GM18505 (cell line): ENCODE data around the gene PDE11A.
"Not testable (repeated sequence)": the region's sequence is repeated elsewhere in the genome, so short reads cannot be mapped to it uniquely, and the experiment has no call there.

Experiments
- ATAC-seq: cut with Tn5 transposase; IDR thresholded peaks from one replicate; pipeline ENCODE4 v1.9.1; 2021; ENCODE audit not compliant: unreplicated experiment
- POLR2A ChIP-seq: IDR thresholded peaks from 4 replicates; pipeline ENCODE4 v1.6.1; 2011; ENCODE audit warnings: borderline replicate concordance; ENCODE audit not compliant: insufficient read depth, insufficient read length; ENCODE audit errors: extremely low read depth

Gene PDE11A

DNA sequence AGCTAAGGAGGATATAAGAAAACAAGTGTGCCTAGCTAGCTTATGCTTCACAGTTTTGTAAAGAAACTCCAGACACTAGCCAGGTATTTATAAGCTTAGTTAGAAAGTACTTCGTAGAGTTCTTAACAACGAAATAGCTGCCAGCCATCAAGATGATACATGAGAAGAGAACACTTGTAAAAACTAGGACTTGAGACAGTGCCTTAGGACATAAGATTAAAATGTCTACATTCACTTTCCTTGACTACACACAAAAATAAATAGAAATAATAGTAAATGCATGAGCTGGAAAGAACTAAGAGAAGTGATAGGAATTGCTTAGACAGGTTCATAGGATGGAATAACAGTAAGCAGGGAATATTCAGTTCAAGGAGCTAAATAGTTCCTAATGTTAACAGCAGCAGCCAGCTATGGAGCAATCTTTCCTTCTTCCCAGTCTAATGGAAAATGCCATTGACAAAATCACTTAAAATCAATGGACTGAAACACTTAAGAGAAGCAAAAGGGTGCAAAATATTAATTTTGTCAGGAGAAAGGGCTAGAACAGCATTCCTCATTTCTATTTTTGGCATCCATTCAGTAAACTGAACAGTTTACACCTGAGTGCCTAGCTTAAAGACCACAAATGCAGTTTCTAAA is 186.6 kb downstream of the PDE11A start:
- no peak for TF ChIP-seq POLR2A

DNA sequence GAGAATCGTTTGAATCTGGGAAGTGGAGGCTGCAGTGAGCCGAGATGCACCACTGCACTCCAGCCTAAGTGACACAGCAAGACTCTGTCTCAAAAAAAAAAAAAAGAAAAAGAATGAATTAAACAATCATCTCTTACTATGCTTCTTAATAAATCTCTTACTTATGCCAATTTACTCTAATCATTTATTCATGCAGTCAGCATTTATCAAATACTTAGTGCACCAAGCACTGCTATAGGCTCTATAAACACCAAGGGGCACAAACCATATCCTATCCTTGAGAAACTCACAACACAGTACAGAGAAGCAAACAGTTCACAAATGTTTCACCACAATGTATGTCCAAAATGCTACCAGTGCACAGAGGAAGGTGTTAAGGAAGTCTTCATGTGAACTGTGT is 189.4 kb downstream of the PDE11A start:
- ATAC-seq, result no peak
- TF ChIP-seq POLR2A, result no peak

More for the DNA sequence above, 186.6 kb downstream of the PDE11A start:
- ATAC-seq, result no peak

DNA sequence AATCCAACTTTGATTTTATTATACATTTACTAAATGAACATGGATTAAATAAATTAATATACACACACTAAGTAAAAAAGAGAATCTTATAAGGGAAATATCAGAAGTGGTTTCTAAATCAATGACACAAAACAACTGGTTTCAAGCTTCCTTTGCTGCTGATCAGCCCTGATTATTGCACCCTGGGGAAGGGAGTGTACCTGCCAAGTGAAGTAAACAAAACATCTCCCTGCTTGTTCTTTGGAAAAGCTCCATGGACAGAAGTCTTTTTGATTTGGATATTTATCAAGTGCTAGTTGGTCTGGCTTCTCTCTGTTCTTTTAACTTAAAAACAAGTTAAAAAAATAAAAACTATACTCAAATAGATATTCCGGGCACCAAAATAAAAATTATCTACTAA is 190.1 kb downstream of the PDE11A start:
- ATAC-seq, result no peak
- TF ChIP-seq POLR2A, result no peak

DNA sequence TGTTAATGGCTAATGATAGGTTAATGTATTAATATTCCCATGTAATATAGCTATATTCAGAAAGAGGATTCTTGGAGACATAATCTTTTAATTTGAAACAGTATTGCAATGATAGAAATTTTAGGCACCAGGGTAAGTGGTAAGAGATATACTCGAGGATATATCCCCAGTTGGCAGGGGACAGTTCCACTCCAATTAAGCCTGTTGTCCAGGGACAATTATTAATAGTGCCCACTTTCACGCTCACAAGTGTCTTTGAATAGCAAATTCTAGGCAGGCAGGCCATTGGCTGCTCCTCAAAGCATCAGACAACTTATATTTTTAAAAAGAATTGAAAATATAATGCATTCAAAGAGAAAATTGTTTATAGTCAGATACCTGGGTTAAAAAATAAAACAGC is 190.7 kb downstream of the PDE11A start:
- TF ChIP-seq POLR2A, result no peak
- no peak for ATAC-seq

DNA sequence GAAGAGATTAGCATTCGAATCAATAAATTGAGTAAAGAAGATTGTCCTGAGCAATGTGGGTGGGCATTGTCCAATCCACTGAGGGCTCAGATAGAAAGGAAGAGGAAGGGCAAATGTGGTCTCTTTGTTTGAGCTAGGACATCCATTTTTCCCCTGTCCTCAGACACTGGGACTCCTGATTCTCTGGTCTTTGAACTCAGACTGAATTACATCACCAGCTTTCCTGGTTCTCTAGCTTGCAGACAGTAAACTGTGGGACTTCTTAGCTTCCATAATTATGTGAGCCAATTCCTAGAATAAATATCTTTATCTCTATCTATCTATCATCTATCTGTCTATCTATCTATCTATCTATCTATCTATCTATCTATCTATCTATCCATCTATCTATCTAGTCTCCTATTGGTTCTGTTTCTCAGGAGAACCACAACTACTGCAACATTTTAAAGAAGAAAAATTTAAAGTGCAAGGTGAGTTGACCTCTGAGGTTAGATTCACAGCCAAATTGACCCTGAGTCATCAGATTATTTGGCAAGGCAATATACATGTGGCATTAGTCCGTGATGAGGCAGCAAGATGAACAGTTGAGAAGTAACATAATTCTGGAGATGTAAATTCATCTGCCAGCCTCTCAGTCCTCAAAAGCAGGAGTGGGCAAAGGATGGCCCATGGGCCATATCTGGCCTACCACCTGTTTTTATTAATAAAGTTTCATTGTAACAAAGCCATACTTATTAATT is 191.4 kb downstream of the PDE11A start:
- no peak for TF ChIP-seq POLR2A
- ATAC-seq, result no peak

DNA sequence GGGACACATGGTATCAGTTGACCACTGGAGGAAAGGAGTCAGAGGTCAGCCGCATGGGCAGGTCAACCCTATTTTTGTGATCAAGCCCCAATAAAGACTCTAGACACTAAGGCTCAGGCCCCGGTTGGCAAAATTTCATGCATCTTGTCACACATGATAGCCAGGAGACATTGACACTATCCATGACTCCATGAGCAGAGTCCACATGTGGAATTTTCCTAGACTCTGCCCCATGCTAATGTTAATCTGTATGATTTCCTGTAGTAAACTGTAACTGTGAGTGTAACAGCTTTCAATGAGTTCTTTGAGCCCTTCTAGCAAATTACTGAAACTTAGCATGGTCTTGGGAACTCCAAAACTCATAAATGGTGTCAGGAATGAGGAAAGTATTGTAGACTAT is 192.3 kb downstream of the PDE11A start:
- no peak for TF ChIP-seq POLR2A
- no peak for ATAC-seq

DNA sequence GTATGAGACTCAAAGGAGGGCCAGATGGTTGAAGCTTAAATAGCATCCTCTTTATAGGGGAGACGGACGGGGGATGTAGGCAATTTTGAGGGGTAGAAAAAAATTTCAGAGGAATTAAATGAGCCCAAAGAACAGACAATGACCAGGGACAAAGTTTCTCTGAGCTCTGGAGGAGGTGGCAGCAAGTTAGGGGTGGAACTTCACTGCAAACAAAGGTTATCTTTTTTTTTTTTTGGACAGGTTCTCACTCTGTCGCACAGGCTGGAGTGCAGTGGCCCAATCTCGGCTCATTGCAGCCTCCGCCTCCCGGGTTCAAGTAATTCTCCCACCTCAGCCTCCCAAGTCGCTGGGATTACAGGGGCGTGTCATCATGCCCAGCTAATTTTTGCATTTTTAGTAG is 195.6 kb downstream of the PDE11A start:
- ATAC-seq, result no peak
- TF ChIP-seq POLR2A, result no peak

DNA sequence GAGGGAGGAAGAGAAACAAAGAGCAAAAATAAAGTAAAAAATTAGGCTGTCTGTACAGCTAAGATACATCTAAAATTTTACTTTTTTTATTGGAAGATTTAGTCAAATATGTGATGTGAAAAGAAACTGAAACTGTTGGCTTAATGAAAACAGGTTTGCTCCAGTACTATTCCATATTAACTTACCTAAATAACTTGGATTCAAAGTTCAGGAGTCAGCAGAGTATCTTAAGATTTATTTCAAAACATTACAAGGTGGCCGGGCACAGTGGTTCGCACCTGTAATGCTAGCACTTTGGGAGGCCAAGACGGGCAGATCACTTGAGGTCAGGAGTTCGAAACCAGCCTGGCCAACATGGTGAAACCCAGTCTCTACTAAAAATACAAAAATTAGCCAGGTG is 197.9 kb downstream of the PDE11A start:
- ATAC-seq, result no peak
- no peak for TF ChIP-seq POLR2A

DNA sequence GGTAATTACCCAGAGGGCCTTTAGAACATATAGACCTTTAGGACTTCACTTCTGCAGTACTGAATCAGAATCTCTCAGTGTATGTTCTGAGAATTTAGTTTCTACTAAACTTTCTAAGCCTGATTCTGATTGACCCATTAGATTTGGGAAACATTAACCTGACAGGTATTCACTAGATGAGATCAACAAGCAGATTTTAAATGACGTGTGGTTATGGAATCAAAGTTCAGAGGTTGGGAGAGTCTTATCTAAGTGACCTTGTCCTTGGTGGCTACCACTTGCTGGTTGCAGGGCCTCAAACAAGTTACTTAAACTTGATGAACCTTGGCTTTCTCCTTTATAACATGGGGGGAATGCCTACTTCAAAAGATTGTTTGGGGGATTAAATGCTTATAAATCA is 198.7 kb downstream of the PDE11A start:
- ATAC-seq, result no peak
- no peak for TF ChIP-seq POLR2A

DNA sequence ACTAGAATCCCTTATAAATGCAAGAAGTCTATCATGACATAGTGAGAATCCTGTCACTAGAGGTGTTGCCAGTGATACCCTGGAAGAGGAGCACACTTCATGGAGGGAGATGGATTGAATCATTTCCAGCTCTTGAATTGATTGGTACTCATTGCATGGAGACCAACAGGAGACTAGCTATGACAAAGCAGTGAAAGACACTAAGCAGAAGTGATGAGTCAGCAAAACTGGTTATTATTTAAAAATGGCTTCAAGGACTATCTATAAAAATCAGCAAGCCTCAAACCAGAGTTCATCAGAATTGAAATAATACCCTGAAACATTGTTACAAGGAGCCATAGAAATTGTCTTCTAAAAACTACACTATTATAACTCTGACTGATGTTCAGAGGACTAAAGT is 200.3 kb downstream of the PDE11A start:
- TF ChIP-seq POLR2A, result no peak
- ATAC-seq, result no peak

DNA sequence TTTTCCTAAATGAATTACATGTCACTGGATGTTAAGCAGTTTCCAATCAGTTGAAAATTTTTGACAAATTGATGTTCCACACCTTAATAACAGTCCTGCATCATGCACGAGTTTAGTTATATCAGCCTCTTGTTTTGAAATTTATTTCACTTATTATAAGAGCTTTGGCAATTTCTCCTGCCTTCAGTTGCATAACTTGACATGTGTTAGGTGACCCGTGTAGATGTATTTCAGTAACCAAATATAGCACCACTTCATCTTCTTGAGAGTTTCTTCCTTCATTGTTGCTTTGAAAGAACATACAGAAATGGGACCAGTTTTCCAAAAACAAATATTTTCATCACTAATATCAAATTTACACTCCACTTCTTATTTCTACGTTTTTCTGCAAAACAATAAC is 202.7 kb downstream of the PDE11A start:
- no peak for ATAC-seq
- no peak for TF ChIP-seq POLR2A

DNA sequence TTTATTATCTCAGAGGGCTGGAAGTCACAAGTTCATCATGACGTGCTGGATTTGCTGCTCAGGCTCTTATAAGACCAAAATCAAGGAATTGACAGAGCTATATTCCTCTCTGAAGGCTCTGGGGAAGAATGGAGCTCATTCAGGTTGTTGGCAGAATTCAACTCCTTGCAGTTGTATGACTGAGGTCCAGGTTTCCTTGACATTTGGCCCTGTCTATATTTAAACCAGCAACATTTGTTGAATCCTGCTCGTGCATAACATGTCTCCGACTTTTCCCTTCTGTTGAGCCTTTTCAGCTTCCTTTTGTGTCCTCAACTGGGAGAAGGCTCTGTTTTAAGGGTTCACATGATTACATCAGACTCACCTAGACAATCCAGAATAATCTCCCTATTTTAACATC is 203.4 kb downstream of the PDE11A start:
- ATAC-seq, result no peak
- TF ChIP-seq POLR2A, result no peak

DNA sequence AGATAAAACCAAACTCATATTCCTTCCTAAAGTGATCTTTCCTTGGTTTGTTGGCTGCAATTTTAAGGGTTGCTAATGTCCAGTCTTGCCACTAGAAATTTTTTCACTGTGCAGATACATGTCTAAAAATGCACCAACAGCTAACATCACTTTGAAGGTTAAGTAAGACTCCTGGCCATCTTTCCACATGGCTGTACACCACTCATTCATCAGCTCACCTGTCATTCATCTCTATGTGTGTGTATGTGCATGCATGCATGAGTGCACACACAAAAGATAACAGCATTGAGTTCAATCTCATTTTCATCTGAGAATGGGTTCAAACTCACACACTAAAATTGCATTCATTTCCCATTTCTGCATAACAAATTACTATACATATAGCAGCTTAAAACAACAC is 203.8 kb downstream of the PDE11A start:
- no peak for TF ChIP-seq POLR2A

DNA sequence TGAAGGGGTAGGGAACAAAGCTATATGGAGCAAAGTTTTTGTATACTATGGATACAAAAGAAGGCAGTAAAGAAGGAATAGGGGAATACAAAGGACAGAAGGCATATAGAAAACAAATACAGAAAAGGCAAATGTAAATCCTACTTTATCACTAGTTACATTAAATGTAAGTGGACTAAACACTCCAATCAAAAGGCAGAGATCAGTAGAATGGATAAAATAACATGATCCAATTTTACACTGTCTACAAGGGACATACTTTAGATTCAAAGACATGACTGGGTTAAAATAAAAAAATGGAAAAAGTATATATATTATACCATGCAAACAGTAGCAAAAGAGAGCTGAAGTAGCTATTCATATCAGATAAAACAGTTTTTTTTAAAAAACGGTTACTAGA is 215.0 kb downstream of the PDE11A start:
- ATAC-seq, result no peak
- no peak for TF ChIP-seq POLR2A

More for the DNA sequence above, 203.8 kb downstream of the PDE11A start:
- ATAC-seq, result no peak

DNA sequence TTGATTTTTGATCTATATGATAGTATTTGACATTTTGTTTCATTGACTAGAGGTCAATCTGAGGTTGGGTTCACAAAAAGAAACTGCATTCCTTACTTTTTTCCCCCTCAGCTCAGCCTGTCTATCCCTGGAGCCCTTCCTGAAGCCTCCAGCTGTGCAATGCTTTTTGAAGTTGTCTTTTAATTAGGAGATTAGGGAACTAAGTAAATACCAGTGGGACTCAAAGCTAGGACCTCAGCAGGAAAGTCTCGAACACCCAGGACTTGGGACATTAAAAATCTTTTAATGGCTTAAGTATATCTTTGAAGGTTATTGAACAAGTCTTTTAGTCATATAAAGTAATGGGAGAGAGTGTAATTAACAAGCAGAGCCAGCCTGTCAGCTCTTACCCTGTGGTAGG is 220.2 kb downstream of the PDE11A start:
- no peak for TF ChIP-seq POLR2A
- no peak for ATAC-seq

DNA sequence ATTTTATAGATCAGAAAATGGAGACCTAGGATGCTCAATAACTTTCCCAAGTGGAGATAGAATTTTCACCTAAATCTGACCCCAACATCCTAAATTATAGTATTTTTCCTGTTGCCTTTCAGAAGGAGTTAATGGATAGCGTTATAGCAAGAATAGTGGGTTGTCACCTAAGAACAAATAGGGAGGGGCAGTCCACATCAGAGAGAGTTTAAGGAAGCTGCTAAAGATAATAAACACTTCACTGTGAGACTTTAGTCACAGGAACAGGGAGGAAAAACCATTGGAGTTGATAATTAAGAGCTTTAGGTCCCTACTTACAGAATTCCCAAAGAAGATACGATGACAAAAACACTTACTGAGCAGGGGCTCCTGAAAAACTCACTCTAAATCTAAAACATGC is 229.4 kb downstream of the PDE11A start:
- ATAC-seq, result no peak
- no peak for TF ChIP-seq POLR2A

DNA sequence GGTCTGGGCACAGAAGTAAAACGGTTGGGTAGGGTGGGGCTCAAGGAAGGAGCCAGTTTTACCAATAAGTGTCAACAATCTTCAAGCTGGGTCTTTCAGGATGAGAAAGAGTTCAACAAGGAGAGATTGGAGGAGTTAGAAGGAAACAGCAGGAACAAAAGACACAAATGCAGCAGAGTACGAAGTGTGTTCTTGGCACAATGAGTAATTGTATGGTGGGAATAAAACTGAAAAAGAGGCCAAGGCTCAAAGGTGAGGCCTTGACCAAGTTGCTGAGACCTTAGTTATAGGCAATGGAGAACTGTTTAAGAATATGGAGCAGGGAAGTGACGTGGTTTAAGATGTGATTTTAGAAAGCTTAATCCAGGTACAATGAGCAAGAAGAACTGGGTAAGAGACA is 230.3 kb downstream of the PDE11A start:
- no peak for ATAC-seq
- TF ChIP-seq POLR2A, result no peak

DNA sequence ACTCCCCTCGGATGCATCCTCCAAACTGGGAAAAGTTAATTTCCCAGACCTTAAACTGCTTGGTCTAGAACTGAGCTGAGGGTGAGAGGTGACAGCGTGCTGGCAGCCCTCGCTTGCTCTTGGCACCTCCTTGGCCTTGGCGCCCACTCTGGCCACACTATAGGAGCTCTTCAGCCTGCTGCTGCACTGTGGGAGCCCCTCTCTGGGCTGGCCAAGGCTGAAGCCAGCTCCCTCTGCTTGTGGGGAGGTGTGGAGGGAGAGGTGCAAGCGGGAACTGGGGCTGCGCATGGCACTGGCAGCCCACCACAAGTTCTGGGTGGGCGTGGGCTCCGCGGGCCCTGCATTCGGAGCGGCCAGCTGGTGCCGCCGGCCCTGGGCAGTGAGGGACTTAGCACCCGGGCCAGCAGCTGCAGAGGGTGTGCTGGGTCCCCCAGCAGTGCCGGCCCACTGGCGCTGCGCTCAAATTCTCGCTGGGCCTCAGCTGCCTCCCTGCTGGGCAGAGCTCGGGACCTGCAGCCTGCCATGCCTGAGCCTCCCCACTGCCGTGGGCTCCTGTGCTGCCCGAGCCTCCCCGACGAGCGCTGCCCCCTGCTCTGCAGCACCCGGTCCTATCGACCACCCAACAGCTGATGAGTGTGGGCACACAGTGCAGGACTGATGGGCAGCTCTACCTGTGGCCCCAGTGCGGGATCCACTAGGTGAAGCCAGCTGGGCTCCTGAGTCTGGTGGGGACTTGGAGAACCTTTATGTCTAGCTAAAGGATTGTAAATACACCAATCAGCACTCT is 237.0 kb downstream of the PDE11A start:
- ATAC-seq, result not testable (repeated sequence)
